Measurements from ENCODE around the gene SMPD3.

- TF ChIP-seq POLR2A (IDR thresholded peaks at IDR 0.05; ENCODE audit: low read length) (no peak), GATA1 (IDR thresholded peaks at IDR 0.05; ENCODE audit: low read depth, low read length) (no peak)
These were observed 19.0 kb downstream of the SMPD3 start for GRCh38 chr16:68429076-68429854.

Measured in erythroblast (primary cell).